Gastrocnemius medialis (tissue), 4 donors: Measurements from ENCODE around the gene GPR22. TPM values are rescaled to one million over a fixed set of nuclear protein-coding genes. Genes with fewer than 3 reads are reported as not detected.

Experiments
- ATAC-seq, 2 donors: fragments of 150-250 bp; one replicate each; pipeline ENCODE4 v1.9.1; 2016
- DNase-seq, 2 donors: peaks; one replicate each; pipeline ENCODE4 v3.0.0-alpha.2; 2019
- H3K27ac ChIP-seq, 4 donors: fragments of 200-600 bp; sonication (generic); 1 replicate in 1 of 4; 2 replicates in 3 of 4; pipeline ENCODE4 v1.5.1; 2016 to 2018; ENCODE audit warnings: mild to moderate bottlenecking in 2 of 4, moderate library complexity in 1 of 4
- H3K27me3 ChIP-seq, 3 donors: fragments of 200-600 bp; sonication (generic) in 2 of 3; 1 replicate in 1 of 3; 2 replicates in 2 of 3; pipeline versions ENCODE4 v1.5.1 to v1.6.0; 2016 to 2019; ENCODE audit warnings: mild to moderate bottlenecking in 1 of 3, moderate library complexity in 1 of 3
- H3K36me3 ChIP-seq, 2 donors: fragments of 200-600 bp; sonication (generic) in 1 of 2; one replicate each; pipeline ENCODE4 v1.5.1; 2017 to 2018
- H3K4me1 ChIP-seq, 2 donors: fragments of 200-600 bp; sonication (generic) in 1 of 2; one replicate each; pipeline ENCODE4 v1.5.1; 2016 to 2017; ENCODE audit warnings: mild to moderate bottlenecking in 2 of 2
- H3K4me3 ChIP-seq, 4 donors: fragments of 200-600 bp; sonication (generic) in 3 of 4; 1 replicate in 1 of 4; 2 replicates in 3 of 4; pipeline ENCODE4 v1.5.1; 2016 to 2019; ENCODE audit warnings: mild to moderate bottlenecking in 2 of 4
- H3K9me3 ChIP-seq, 3 donors: fragments of 200-600 bp; sonication (generic) in 2 of 3; 1 replicate in 1 of 3; 2 replicates in 2 of 3; pipeline ENCODE4 v1.5.1; 2016 to 2019
- POLR2A ChIP-seq, 2 donors: fragments of 450-650 bp; IDR thresholded peaks; one replicate each; pipeline ENCODE4 v1.6.1; 2017; ENCODE audit warnings: antibody characterized with exemption in 2 of 2, mild to moderate bottlenecking in 2 of 2, moderate library complexity in 2 of 2
- in situ Hi-C, 4 donors: fragments of 200-750 bp; cut with MboI; loops; one replicate each; pipeline versions ENCODE4 v1.15.0 to v1.8.0; 2017; ENCODE audit warnings: low sequenced_read_pairs in 4 of 4
- intact Hi-C: fragments of 100-400 bp; cut with DNase I; formaldehyde crosslinking; loops from one replicate; pipeline ENCODE4 v1.15.1; 2023; ENCODE audit warnings: low total_unique reads
- total RNA-seq, 4 donors: library from RNA; depleted of rRNA; stranded (reverse); fragments of >200 nt; gene quantifications; one replicate each; pipeline versions ENCODE4 v1.1.0 to v1.2.3, GENCODE V29; 2016
- TF ChIP-seq, protein P1 (sequence below), 5 experiments: fragments of 450-650 bp in 3 of 5; fragments of 200-600 bp in 2 of 5; sonication (generic) in 2 of 5; IDR thresholded peaks in 4 of 5; conservative IDR thresholded peaks in 1 of 5; 1 replicate in 4 of 5; 2 replicates in 1 of 5; pipeline ENCODE4 v1.5.1; 2016 to 2019; ENCODE audit warnings: antibody characterized with exemption in 5 of 5, mild to moderate bottlenecking in 3 of 5, moderate library complexity in 3 of 5

GPR22 gene
- total RNA-seq, 4 donors from 2014 or later: not detected

DNA sequence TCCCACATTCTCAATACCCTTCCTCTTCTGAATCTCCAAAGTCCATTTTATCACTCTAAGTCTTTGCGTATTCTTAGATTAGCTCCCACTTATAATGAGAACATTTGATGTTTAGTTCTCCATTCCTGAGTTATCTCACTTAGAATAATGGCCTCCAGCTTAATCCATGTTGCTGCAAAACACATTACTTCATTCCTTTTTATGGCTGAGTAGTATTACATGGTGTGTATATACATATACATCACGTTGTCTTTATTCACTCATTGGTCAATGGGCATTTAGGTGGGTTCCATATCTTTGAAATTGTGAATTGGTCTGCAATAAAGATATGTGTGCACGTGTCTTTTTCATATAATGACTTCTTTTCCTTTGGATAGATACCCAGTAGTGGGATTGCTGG, 32.3 kb downstream of the GPR22 start:
- H3K27ac ChIP-seq: no peak overlapping the region
- no peak for DNase-seq
- no peaks in the 10 kb centered on the region for H3K36me3 ChIP-seq
- peaks cover 8 to 15% of the 10 kb centered on the region in 2 donors for H3K4me1 ChIP-seq
- in situ Hi-C loops (no loop called here), intact Hi-C loops (no loop called here)
- H3K9me3 ChIP-seq: no peaks in the 10 kb centered on the region
- no peak overlapping the region for H3K4me3 ChIP-seq
- no peaks in the 10 kb centered on the region for H3K27me3 ChIP-seq
- ATAC-seq: no peak
- TF ChIP-seq POLR2A (IDR thresholded peaks at IDR 0.05): no peak
- TF ChIP-seq, protein P1, sequence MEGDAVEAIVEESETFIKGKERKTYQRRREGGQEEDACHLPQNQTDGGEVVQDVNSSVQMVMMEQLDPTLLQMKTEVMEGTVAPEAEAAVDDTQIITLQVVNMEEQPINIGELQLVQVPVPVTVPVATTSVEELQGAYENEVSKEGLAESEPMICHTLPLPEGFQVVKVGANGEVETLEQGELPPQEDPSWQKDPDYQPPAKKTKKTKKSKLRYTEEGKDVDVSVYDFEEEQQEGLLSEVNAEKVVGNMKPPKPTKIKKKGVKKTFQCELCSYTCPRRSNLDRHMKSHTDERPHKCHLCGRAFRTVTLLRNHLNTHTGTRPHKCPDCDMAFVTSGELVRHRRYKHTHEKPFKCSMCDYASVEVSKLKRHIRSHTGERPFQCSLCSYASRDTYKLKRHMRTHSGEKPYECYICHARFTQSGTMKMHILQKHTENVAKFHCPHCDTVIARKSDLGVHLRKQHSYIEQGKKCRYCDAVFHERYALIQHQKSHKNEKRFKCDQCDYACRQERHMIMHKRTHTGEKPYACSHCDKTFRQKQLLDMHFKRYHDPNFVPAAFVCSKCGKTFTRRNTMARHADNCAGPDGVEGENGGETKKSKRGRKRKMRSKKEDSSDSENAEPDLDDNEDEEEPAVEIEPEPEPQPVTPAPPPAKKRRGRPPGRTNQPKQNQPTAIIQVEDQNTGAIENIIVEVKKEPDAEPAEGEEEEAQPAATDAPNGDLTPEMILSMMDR (IDR thresholded peaks at IDR 0.05 in 4 of 5, conservative IDR thresholded peaks at IDR 0.05 in 1 of 5): no peak

DNA sequence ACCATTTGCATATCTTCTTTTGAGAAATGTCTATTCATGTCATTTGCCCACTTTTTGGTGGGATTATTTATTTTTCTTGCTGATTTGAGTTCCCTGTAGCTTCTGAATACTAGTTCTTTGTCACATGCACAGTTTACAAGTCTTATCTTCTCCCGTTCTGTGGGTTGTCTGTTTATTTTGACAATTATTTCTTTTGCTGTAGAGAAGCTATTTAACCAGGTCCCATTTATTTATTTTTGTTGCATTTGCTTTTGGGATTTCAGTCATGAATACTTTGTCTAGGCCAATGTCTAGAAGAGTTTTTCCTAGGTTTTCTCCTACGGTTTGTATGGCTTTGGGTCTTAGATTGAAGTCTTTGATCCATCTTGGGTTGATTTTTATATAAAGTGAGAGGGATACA, 32.9 kb downstream of the GPR22 start:
- Histone ChIP-seq H3K27me3 (no peaks in the 10 kb centered on the region), H3K36me3 (no peaks in the 10 kb centered on the region), H3K27ac (no peak overlapping the region), H3K4me3 (no peak overlapping the region), H3K4me1 (peaks cover 8 to 15% of the 10 kb centered on the region in 2 donors), H3K9me3 (no peaks in the 10 kb centered on the region)
- no peak for DNase-seq
- intact Hi-C loops (no loop called here), in situ Hi-C loops (no loop called here)
- TF ChIP-seq POLR2A (IDR thresholded peaks at IDR 0.05): no peak
- TF ChIP-seq, protein P1 (IDR thresholded peaks at IDR 0.05 in 4 of 5, conservative IDR thresholded peaks at IDR 0.05 in 1 of 5): no peak
- no peak for ATAC-seq

DNA sequence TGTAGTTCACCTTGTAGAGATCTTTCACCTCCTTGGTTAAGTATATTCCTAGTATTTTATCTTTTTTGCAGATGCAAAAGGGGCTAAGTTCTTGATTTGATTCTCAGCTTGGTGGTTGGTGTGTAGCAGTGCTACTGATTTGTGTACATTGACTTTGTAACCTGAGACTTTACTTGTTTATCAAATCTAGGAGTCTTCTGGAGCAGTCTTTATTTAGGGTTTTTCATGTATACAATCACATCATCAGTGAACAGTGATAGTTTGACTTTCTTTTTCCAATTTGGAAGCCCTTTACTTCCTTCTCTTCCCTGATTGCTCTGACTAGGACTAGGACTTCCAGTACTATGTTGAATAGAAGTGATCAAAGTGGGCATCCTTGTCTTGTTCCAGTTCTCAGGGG, 33.8 kb downstream of the GPR22 start:
- no peak overlapping the region for H3K27ac ChIP-seq
- in situ Hi-C loops (no loop called here), intact Hi-C loops (no loop called here)
- ATAC-seq (no peak), DNase-seq (no peak)
- H3K9me3 ChIP-seq: no peaks in the 10 kb centered on the region
- no peaks in the 10 kb centered on the region for H3K36me3 ChIP-seq
- H3K4me1 ChIP-seq: peaks cover 8 to 12% of the 10 kb centered on the region in 2 donors
- no peaks in the 10 kb centered on the region for H3K27me3 ChIP-seq
- TF ChIP-seq, protein P1 (IDR thresholded peaks at IDR 0.05 in 4 of 5, conservative IDR thresholded peaks at IDR 0.05 in 1 of 5): no peak
- H3K4me3 ChIP-seq: no peak overlapping the region

DNA sequence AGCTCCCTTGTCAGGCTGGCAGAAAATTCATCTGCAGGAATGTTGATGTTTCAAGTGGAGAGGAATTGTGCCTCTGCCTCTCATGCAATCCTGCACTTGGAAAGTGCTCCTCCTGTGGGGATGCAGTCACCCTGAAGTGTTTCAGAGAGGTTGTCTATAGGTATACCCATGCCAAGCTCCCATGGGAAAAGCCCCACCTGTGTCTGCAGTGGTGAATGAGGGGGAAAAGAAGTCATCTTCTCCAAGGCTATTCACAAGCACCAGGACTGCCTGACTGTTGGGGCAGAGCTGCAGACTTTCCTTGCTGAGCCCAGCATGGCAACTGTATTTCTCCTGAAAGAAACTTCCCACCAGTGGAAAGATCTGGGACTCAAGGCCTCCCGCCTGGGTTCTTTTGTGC, 35.5 kb downstream of the GPR22 start:
- no peaks in the 10 kb centered on the region for H3K36me3 ChIP-seq
- in situ Hi-C loops: no loop called here
- no peaks in the 10 kb centered on the region for H3K27me3 ChIP-seq
- H3K9me3 ChIP-seq: no peaks in the 10 kb centered on the region
- no peak for DNase-seq
- H3K4me3 ChIP-seq: no peak overlapping the region
- peaks cover 8 to 11% of the 10 kb centered on the region in 2 donors for H3K4me1 ChIP-seq
- H3K27ac ChIP-seq: no peak overlapping the region
- ATAC-seq: no peak
- TF ChIP-seq, protein P1 (IDR thresholded peaks at IDR 0.05 in 4 of 5, conservative IDR thresholded peaks at IDR 0.05 in 1 of 5): no peak
- TF ChIP-seq POLR2A (IDR thresholded peaks at IDR 0.05): no peak
- intact Hi-C loops: no loop called here

DNA sequence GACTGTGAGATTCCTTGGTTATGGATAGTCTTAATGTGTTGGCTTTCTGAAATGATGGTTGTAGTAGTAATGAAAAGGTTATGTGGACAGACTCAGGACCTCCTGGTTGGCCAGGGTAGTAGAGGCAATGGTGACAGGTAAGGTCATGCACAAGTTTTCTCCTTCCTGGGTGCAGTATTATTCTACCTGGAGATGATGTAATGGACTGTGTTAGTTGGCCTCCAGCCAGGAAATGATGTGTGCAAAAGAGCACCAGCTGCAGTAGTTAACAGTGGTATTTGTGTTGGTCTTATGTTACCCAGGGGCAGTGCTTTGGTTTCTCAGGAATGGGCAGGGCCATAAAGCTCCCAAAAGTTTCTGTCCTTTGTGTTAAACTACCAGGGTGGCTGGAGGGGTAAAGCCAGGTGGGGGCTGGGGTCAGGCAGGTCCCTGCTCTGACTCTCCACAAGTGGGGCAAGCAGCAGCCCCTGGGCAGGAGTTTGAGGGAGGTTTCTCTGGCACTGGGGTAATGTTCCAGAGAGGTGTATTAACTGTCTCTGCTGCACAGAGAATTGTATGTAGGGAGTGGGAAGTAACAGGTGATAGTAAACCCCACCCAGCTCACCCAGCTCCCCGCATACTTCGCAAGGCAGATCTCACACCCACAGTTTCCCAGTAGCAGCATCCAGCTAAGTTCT, 36.3 kb downstream of the GPR22 start:
- no peak for DNase-seq
- Histone ChIP-seq H3K4me1 (peaks cover 8 to 11% of the 10 kb centered on the region in 2 donors), H3K27ac (no peak overlapping the region), H3K36me3 (no peaks in the 10 kb centered on the region), H3K9me3 (no peaks in the 10 kb centered on the region), H3K27me3 (no peaks in the 10 kb centered on the region), H3K4me3 (no peak overlapping the region)
- ATAC-seq: no peak
- in situ Hi-C loops: no loop called here
- TF ChIP-seq POLR2A (IDR thresholded peaks at IDR 0.05): no peak
- TF ChIP-seq, protein P1 (IDR thresholded peaks at IDR 0.05 in 4 of 5, conservative IDR thresholded peaks at IDR 0.05 in 1 of 5): no peak
- intact Hi-C loops: no loop called here
